Activated gamma-delta T cell treated with anti-CD3 and anti-CD28 coated beads, Interleukin-2, amount 50 U/mL, for 16 hours (primary cell): Measurements from ENCODE around the gene SAMD4A.

ENCODE experiments used
- DNase-seq: peaks from one replicate; pipeline ENCODE4 v3.0.0-alpha.2; 2020; ENCODE audit warnings: low read depth

SAMD4A gene

DNA sequence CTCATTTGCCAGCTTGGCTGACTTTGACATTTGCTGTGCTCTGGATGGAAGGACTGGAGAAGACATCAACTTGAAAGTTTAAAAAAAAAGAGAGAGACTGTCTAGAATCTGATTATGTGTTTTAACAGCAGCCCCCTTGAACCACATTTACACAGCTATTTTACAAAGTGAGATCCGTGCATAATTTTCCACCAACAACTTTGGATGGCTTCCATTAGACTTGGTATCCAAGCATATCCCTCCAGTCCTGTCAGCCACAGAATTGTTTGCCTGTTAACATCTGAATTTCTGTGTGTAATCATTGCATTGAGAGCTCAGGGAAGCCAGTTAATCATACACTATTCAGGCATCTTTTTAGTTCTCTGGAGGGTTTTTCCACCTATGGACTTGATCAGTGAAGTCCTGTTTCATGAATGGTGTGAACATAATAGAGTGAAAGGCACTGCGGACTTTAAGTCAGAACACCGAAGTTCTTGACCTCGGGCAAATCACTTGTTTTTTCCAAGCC lies 93.7 kb downstream of the SAMD4A start:
- DNase-seq = no peak

DNA sequence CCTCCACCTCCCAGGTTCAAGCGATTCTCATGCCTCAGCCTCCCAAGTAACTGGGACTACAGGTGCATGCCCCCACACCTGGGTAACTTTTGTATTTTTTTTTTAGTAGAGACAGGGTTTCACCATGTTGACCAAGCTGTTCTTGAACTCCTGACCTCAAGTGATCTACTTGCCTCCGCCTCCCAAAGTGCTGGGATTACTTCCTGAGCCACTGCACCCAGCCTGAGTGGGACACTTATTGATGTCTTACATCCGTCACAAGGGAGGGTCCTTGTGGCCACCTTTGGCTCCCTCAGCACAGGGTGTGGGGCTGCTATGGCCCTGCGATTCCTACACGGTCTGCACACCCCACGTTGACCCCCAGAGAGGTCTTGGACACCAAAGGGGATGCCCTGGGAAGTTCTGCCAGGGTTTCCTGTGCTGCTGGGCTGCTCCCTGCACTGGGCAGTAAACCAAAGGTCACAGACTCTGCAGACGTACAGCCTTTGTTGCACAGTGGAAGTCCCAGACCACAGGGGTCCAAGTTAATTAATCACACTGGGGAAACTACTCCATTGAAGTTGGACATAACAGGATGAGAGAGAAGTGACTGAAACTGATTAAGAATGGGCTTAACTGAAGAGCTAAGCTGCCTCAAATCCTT lies 95.7 kb downstream of the SAMD4A start:
- no peak for DNase-seq

DNA sequence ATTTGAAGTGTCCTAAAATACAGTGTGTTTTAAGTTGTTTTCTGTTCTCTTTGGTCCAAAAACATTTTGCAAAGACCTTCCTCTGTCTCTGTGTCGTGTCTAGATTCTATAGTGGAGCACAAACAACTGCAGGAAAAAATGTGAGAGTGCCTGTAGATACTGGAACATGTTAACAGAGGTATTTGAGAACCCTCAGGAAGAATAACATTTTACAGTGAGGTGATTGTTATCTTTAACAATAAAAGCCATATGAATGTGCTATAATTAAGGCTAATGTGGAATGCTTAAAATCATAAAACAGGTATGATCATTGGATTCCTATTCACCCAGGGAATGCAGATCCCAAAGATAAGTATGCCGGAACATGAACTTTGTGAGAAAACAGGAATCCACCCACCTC lies 98.0 kb downstream of the SAMD4A start:
- DNase-seq = no peak

DNA sequence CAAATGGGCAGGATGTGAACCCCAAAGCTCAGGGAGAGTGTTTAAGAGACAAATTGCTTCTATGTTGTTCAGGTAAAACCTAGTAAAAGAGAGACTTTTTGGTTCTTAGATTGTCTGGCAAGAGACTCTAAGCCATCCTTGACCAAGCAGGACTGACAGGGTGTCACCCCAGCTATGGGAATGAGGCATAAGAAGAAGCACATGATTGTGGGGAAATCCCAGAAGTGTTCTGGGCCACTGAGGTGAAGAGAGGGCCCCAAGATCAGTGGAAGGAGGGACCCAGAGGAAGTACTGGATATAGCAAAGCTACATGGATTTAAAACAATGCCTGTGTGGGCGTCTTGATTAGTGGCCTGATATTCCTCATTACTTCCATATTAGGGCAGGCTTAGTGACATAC lies 99.0 kb downstream of the SAMD4A start:
- no peak for DNase-seq

DNA sequence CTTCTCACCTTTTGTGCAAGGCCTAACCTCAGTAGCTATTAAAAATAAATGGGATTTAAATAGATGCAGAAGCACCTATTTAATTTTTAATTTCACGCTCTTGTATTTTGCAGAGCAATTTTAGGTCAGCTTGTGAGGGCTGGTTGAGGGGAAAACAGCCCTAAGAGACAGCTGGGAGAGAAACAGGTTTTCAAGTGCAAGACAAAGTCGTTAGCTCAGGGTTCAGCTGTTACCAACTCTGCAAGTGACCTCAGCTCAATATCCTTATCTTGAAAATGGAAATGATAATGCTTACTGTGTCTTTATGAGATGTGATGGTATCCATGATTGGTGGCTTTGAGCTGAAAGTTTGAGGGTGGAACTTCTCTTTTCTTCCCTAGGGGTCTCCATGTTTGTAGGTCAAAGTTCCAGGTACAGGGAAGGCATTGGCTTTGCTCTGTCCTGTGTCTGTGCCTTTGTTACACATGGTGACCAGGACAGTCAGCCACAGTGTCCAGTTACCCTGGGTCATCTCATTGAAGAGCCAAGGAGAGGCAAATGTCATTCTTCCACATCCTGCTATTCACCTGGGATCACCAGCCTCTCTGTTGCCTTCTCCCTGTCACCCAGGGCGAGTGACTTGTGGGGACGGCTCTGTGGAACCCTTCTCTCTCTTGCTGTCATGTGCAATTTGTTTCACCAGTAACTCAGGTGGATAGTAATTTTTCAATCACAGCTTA lies 100.3 kb downstream of the SAMD4A start:
- DNase-seq = no peak

DNA sequence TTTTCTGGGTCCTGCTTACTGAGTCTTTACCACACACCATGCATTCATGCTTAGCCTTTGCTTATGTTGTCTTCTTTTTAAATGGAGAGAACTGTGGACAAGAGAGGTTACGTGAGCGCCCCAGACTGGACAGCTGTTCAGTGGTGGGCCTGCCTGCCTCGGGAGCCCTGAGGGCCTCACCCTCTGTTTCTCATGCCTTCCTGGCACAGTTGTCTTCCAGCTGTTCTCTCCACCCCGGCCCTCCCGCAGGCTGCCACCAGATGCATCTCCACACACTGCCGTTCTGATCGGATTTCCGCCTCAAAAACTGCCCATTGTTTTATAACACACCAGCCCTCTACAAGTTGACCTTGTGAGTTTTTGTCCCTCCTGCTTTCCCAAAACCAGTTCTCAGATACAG lies 100.8 kb downstream of the SAMD4A start:
- DNase-seq = no peak

DNA sequence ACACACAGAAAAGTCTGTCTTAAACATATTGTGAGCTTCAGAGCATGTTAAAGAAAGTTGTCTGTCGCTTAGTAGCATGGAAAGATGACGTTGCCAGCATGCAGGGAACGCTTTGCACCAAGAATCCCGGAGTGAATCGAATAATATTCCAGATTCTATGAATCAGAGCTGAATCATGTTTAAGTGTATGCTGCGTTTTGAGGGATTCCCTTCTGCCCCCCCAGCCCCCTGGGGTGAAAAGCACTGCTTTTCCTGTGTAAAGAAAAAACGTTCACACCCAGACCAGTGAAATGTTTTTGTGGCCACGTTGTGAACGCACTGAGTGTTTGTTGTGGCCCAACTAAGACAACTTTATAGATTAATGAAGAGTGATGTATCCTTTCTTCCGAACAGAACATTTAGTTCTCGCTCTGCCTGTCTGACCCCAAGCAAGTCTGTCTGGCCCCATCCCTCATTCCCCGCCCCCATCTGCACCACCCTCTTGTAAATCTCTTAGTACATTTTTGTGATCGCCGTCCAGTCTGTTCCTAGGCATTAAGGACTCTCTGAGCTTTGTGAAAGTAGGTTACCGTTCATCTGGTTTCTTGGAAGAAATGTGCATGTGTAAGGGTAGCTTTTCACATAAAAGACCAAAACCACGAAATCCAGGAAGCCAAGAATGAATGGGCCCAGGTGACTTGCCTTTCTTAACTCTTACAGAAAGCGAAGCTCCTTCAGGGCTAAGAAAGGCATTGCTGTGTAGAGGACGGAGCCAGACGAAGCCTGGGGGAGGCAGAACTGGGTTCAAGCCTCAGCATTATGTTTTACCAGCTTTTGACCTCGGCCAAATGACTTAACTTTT lies 103.0 kb downstream of the SAMD4A start:
- DNase-seq = peak; percentile 3

DNA sequence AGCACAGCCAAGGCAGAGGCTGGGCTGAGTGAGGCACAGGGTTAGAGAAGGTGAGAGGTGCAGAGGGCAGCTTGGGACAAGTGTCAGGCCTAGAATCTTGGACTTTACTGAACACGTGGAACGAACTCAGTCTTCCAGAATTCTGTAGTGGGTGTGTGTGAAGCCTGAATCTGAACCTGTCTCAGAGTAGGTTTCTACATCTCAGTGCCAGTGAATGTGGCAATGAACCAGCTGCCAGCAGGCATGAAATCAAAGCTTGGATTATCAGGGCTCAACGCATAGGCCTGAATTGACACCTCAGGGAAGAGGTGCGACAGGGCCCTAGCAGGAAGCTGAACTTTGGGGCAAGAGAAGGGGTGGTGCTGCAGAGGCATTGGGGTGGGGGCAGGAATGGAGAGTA lies 104.6 kb downstream of the SAMD4A start:
- no peak for DNase-seq

DNA sequence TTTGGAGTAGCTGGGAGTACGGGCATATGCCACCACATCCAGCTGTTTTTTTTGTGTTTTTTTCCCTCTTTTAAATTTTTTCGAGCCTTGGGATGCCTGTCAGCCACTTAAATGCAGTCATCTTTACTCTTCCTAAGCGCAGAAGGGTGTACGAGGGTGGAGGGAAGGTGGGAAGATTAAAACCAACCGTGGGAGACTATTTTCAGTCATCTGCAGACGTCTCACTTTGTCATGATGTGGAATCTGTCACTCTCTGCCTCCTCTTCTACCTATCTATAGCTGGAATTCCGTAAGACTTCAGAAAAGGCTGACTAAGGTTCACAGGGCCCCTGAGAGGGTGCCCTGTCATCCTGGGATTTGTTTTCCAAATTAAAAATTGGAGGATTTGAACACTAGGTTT lies 105.3 kb downstream of the SAMD4A start:
- DNase-seq = no peak

DNA sequence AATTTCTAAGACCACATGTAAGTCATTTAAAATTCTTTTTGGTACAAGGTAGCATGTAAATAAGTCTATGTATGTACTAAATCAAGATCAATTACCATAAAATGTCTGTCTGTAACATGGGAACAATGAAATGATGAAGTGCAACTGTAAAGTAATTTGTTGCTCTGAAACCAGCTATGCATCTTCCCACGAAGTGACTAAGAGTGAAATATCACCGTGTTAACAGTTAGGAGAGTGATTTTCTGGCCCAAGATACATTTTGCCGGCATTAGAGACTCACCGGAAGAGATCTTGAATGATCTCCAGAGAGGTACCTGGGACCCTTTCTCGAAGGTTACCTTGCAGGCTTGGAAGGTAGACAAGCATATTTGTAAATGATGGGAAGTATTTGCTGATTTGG lies 105.8 kb downstream of the SAMD4A start:
- no peak for DNase-seq

DNA sequence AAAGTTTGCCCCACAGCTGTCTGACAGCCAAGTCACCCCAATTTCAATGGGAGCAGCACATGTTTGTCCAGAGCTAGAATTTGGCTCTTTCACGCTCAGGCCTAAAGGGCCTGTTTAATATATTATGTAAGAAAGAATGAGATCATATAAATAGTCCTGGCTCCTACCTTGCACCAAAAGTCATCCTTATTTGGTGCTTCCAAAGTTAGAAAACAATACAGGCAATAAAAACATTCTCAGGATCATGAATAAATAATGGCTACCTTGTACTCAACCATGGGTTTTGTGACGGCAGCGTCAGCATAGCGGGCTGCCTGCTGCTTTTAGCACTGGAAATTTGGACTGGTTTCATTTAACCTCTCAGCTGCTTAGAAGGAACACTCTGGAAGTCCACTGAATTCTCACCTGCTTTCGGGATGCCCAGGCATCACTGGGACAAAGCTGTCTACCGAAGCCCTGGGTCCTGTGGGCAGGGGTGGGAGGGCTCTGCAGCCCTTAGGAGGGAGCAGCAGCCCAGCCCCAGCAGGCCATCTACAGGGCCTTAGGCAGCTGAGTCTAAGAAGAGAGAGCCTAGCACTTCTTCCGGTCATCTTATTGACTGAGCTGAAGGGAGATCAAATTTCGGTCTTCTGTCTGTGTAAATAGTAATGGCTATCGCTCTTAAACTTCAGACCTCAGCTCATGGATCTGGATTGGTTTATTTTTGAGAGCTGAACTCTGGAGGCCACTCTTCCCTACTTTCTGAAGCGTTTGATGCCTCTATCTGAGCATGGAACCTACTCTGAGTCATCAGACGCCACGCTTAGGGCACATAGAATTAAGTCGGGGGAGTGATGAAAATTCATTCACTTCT lies 106.5 kb downstream of the SAMD4A start:
- DNase-seq = no peak

DNA sequence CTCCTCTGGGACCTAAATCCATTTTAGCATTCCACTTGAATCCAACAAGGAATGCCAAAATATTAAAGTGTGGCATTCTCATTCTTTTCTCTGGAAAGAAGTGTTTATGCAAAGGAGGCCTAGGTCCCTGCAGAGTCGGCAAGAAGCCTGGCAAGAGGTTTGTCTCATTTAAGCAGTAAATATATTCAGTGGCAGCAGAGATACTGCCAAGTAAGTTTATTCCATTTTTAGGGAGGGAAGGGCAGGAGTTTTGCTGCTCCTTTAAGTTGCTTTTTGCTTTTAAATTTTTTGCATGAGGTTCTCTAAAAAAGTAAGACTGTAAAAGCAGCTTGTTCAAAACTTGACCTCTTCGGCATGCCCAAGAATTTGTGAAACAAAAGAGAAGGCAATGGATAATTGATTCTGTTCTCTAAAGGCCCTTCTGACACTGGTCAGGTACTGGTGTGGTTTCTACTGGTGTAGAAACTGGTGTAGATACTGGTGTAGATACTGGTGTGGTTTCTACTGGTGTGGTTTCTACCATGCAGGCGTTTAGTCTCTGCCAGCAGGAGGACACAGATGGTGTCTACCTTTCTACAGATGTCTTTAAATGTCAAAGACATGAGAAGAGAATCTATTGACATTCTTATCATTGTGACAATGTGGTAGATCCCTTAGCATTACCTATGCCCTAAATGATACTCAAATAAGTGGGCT lies 107.3 kb downstream of the SAMD4A start:
- DNase-seq = no peak

DNA sequence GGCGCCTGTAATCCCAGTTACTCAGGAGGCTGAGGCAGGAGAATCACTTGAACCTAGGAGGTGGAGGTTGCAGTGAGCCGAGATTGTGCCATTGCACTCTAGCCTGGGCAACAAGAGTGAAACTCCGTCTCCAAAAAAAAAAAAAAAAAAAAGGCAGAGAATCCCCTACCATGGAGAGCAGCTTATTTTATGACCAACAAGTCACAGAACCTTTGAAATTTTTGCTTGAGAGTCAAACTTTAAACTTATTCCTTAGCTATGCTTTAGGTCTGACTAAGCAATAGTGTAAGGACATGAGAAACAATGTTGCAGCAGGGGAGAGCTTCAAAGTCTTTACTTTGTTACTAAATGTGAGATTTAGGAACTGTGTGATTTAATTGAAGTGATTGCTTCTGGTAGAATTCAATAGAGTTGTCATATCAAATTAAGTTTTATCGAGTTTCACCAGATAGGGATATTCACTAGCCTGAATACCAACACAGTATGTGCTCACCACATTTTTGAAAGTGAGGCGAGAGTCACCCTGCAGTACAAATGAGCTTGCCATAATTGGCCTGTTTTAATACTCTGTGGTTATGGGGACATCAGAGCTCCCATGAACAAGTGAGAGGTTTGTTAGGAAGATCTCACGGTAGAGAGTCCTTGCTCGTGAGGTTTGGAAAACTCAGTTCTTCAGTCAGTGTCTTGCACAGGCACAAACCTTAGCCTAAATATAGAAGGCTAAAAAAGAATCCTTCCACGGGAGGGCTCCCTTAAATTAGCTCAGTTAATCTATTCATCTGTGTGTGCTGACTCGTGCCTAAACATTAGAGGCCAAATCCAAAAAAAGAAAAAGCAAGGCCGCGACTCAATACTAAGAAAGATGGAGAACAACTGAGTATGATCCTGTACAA lies 108.6 kb downstream of the SAMD4A start:
- DNase-seq = no peak

DNA sequence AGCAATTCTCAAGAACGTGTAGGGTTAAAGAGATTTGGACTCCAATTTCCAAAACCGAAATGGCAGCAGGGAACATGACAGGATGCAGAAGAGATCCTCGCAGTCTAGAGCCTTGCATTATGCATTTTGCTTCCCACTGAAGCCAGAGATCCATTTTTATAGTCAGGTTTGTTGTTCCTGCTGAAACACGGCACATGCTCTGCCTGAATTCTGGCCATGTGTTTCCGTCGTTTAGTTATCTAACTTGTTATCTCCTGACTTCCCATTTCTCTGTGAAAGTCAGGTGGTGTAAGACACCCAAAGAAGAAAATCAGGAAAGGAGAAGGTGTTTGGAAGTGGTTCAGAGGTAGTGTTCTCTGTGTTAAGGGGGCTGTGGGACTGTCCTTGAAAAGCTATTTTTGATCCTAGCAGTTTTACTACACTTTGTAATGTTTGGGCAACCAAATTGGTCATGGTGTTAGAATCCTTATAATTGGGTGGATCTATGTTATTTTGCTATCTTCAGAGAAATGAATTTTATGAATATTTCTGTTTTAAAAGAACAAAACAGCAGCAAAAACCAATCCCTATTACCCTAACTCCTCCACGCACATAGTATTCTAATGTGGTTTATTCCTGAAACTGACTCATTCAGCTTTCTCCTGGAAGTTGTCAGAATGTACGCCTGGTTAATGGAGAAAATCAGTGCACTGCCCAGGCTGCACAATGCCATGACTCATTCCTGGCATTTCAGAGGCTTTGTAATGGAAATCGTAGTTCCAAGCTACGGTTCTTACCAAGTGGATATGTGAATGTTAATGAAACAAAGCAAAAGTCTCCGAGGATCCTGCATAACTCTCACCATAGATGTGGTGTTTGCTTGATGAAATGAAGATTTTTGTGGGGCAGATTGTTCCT lies 110.1 kb downstream of the SAMD4A start:
- no peak for DNase-seq

DNA sequence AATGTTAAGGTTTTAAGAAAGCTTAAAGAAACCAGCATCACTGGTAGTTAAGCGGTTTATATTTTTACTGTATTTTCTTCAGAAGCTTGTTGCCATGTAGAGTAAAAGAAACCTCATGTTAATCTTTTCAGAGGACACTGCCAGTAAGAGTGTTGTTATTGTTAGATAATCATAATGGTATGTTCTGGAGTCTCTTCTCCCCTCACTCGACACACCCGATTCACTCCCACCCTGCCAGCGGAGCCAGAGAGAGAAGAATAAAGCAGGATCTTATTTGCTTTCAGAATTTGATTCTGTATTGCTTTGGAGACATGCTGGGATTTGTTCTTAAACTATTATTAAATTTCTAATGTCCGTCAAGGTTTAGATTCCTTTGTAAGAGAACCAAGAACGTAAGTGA lies 113.7 kb downstream of the SAMD4A start:
- DNase-seq = no peak

DNA sequence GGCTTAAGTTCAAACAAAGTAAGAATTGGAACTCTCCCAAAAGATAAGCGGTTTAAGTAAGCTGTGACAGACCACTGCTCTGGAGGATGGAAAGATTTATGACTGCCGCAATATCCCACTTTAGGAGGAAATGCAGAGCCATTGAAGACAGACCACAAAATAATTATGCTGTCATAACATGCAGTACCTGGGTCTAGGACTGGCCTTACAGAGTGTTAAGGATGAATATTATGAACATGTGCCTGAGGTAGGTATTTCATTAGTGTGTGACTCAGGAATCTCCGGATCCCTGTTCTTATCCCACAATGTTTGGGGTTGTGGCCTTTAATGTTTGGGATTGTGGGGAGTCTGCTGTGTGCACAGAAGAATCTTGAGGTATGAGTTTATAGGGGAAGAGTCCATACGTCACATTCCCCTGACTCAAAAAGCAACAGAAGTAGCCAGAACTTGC lies 114.9 kb downstream of the SAMD4A start:
- DNase-seq = no peak

DNA sequence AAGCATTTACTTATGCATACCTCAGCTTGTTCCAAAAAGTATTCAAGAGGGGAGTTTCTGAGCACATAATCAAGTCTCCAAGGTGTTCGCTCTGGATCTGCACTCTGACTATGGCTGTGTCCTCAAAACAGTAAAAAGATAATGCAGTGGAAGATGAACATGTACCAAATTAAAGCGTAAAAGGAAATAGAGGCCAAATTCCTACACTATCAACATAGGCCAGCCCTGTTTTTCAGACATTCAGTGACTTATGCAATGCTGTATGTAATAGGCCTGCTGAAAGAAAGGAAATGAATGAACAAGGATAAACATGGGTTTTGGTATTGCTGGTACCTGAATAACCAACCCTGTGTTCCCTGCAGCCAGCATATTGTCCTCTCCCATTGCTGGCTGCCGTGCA lies 115.7 kb downstream of the SAMD4A start:
- DNase-seq = no peak

DNA sequence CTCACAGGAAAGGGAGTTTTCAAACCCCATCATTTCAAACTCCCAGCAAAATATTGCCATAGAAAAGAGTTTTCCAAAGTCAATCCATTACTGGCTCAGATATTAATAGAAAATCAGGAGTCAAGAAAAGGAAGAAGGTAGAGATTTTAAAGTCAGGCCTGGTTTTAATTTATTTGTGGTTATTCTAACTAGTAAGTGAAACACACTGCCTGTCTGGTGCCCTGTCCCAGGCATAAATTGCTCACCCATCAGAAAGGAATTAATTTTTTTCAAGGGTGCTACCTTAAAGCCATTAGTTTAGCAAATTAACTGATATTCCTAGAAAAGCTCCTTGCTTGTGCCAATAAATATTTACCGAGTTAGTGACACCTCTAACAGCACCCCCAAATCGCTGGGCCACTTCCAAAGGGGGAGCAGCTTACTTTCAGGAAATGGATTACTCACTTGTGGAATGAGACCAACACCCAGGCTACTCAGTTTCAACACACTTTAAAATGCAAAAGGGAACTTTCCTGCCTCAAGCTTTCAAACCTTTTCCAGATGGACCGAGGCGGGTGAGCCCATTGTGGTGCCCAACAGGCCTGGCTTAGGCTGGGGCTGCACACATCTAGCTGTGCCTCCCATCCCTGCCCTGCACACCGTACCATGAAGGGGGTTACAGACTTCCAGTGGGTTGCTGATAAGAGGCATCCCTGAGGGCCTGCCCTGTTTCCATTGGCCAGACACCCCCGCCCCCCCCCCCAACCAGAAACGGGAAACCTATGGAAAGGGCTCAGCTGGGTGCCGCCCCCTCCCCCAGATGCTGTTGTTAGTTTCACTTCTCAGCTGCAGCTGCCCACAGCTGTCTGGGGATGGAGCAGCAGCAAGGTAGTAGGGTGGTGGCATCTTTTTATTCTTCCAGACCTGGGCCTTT lies 117.2 kb downstream of the SAMD4A start:
- DNase-seq = no peak
